Esophagus squamous epithelium (tissue), 5 donors: Measurements from ENCODE around the gene ABHD2. TPM values are rescaled to one million over a fixed set of nuclear protein-coding genes. Genes with fewer than 3 reads are reported as not detected.
A peak's percentile ranks its signal among the peaks of the same experiment; 100 is the strongest.
"Not testable (repeated sequence)": the region's sequence is repeated elsewhere in the genome, so short reads cannot be mapped to it uniquely, and the experiment has no call there.

Source experiments
- DNase-seq: peaks from one replicate; lab custom pipeline; 2025; lab: John Stamatoyannopoulos, UW
- H3K27ac ChIP-seq, 4 donors: fragments of 200-600 bp; sonication (generic); one replicate each; pipeline ENCODE4 v1.5.1; 2016 to 2019; ENCODE audit warnings: mild to moderate bottlenecking in 1 of 4
- H3K27me3 ChIP-seq, 4 donors: fragments of 200-600 bp; sonication (generic); 1 replicate in 3 of 4; 2 replicates in 1 of 4; pipeline versions ENCODE4 v1.5.1 to v1.6.0; 2017 to 2021; ENCODE audit warnings: antibody characterized with exemption in 1 of 4
- H3K36me3 ChIP-seq, 3 donors: fragments of 200-600 bp; sonication (generic); one replicate each; pipeline ENCODE4 v1.5.1; 2016 to 2019
- H3K4me1 ChIP-seq, 3 donors: fragments of 200-600 bp; sonication (generic); one replicate each; pipeline ENCODE4 v1.5.1; 2017 to 2019
- H3K4me3 ChIP-seq, 4 donors: fragments of 200-600 bp; sonication (generic); 1 replicate in 3 of 4; 2 replicates in 1 of 4; pipeline ENCODE4 v1.5.1; 2016 to 2019; ENCODE audit warnings: mild to moderate bottlenecking in 2 of 4, moderate library complexity in 1 of 4
- H3K9me3 ChIP-seq, 3 donors: fragments of 200-600 bp; sonication (generic); one replicate each; pipeline ENCODE4 v1.5.1; 2016 to 2019
- POLR2A ChIP-seq, 4 donors: fragments of 450-650 bp; IDR thresholded peaks; one replicate each; pipeline ENCODE4 v1.6.1; 2017; ENCODE audit warnings: antibody characterized with exemption in 4 of 4, mild to moderate bottlenecking in 4 of 4, moderate library complexity in 3 of 4
- WGBS, 2 donors: methylation state at CpG; one replicate each; pipeline ENCODE4 v1.1.5; 2018; 5-methylcytosine and 5-hydroxymethylcytosine counted together
- intact Hi-C: fragments of 100-400 bp; cut with DNase I; formaldehyde crosslinking; loops from one replicate; pipeline ENCODE4 v1.15.0; 2022
- total RNA-seq, 4 donors: library from RNA; depleted of rRNA; stranded (reverse); fragments of >200 nt; gene quantifications; one replicate each; pipeline ENCODE4 v1.1.0, GENCODE V29; 2016
- TF ChIP-seq, protein P1 (sequence below), 6 experiments: fragments of 450-650 bp in 4 of 6; fragments of 200-600 bp in 2 of 6; sonication (generic) in 2 of 6; IDR thresholded peaks; one replicate each; pipeline ENCODE4 v1.5.1; 2016 to 2019; ENCODE audit warnings: antibody characterized with exemption in 6 of 6, mild to moderate bottlenecking in 4 of 6, moderate library complexity in 4 of 6
- donor health status: DM: yes; HTN: yes; CAD: no.

The ABHD2 gene
- total RNA-seq, 4 donors from 2014 or later, result 31.0 to 49.3 (median 35.3) TPM

DNA sequence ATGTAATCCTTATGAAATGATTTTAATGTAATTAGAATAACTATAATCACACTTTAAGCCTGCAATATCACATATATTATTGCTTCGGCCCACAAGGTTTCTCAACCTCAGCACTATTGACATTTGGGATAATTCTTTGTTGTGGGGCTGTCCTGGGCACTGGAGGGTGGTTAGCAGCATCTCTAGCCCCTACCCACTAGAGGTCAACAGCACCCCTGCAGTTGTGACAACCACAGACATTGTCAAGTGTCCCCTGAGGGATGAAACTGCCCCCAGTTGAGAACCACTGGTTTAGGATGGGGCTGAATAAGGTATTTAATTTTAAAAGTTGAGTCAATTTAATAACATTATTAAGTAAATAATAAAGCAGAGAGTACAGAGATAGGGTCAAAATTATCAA, 6.4 kb upstream of the ABHD2 start:
- Histone ChIP-seq H3K27me3 (no peaks in the 10 kb centered on the region), H3K4me1 (no peaks in the 10 kb centered on the region), H3K36me3 (no peaks in the 10 kb centered on the region), H3K27ac (no peak overlapping the region), H3K9me3 (no peaks in the 10 kb centered on the region), H3K4me3 (no peak overlapping the region)
- DNase-seq, result no peak
- 90 to 95% methylated on average over 1 of the region's 1 CpG for WGBS, 2 donors
- TF ChIP-seq, protein P1, sequence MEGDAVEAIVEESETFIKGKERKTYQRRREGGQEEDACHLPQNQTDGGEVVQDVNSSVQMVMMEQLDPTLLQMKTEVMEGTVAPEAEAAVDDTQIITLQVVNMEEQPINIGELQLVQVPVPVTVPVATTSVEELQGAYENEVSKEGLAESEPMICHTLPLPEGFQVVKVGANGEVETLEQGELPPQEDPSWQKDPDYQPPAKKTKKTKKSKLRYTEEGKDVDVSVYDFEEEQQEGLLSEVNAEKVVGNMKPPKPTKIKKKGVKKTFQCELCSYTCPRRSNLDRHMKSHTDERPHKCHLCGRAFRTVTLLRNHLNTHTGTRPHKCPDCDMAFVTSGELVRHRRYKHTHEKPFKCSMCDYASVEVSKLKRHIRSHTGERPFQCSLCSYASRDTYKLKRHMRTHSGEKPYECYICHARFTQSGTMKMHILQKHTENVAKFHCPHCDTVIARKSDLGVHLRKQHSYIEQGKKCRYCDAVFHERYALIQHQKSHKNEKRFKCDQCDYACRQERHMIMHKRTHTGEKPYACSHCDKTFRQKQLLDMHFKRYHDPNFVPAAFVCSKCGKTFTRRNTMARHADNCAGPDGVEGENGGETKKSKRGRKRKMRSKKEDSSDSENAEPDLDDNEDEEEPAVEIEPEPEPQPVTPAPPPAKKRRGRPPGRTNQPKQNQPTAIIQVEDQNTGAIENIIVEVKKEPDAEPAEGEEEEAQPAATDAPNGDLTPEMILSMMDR (IDR thresholded peaks at IDR 0.05), result no peak
- TF ChIP-seq POLR2A (IDR thresholded peaks at IDR 0.05), result no peak
- intact Hi-C loops, result no loop called here

DNA sequence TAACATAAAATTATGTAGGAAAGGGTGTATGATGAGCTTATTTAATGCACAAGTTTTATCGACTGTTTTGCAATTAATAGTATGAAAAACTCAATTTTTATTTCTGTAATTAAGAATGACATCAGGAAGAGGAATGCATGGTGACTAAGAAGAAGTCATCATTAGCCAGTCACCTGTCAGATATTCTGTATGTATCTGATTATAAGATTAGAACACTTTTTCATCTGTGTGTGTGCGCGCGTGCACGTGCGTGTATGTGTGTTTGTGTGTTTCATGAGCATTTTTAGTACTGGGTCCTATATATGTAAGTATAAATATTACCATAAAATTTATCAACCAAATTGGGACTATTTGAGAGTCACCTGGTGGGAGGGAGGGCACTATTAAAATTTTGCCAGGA, 5.0 kb upstream of the ABHD2 start:
- no peak for DNase-seq

DNA sequence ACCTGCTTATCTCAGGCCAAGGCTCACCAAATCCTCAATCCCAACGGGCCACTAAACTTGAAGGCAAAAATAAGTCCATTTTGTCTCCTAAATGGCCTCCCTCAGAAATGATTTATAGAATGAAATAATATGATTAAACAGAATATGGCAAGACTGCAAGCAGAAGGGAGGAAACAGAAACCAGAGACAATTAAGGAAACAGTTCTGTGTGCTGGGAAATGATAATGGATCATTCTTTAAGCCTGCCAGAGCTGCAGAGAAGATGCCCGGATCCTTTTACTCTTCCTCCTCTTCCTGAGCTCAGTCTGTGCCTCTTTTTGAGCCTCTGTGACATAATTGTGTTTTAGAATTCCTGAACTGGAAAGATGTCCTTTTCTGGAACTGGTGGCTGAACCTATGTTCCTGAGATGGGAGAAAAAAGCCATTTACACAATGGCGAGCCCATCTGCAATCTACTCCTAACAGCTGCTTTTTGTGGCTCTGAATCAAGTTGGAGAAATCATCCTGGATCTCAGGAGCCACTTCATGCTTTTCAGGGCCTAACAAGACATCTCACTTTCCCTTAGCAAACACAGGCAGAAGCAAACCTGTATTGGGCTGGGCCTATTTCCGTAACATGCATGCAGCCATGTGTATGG, 2.8 kb upstream of the ABHD2 start:
- intact Hi-C loops, result no loop called here
- WGBS, 2 donors, result 63 to 78% methylated on average over 4 of the region's 4 CpGs
- Histone ChIP-seq H3K4me3 (no peak overlapping the region), H3K36me3 (no peaks in the 10 kb centered on the region), H3K27me3 (no peaks in the 10 kb centered on the region), H3K4me1 (peaks cover 14 to 26% (median 21%) of the 10 kb centered on the region in 3 donors), H3K27ac (peak overlapping the region in 3 of 4 donors; percentile 5 to 48 (median 33)), H3K9me3 (no peaks in the 10 kb centered on the region)
- DNase-seq, result no peak
- TF ChIP-seq, protein P1 (IDR thresholded peaks at IDR 0.05), result no peak
- no peak for TF ChIP-seq POLR2A (IDR thresholded peaks at IDR 0.05)

More for the DNA sequence above, 5.0 kb upstream of the ABHD2 start:
- WGBS, 2 donors, result 95 to 97% methylated on average over 6 of the region's 6 CpGs
- H3K36me3 ChIP-seq, result no peaks in the 10 kb centered on the region
- H3K4me1 ChIP-seq, result peaks cover 0 to 7% (median 6%) of the 10 kb centered on the region in 3 donors
- H3K4me3 ChIP-seq, result no peak overlapping the region
- H3K27ac ChIP-seq, result no peak overlapping the region
- H3K27me3 ChIP-seq, result no peaks in the 10 kb centered on the region
- intact Hi-C loops, result no loop called here
- H3K9me3 ChIP-seq, result no peaks in the 10 kb centered on the region
- TF ChIP-seq, protein P1 (IDR thresholded peaks at IDR 0.05), result no peak
- TF ChIP-seq POLR2A (IDR thresholded peaks at IDR 0.05), result no peak

DNA sequence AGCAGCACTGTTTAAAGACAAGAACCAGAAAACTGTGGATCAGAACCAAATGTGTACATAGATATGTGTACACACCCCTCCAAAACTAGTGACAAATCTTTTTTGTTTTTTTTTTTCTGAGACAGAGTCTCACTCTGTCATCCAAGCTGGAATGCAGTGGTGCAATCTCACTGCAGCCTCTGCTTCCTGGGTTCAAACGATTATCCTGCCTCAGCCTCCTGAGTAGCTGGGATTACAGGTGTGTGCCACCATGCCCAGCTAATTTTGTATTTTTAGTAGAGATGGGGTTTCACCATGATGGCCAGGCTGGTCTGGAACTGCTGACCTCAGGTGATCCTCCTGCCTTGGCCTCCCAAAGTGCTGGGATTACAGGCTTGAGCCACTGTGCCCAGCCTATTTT, 2.3 kb upstream of the ABHD2 start:
- intact Hi-C loops, H3K9me3 ChIP-seq, H3K4me3 ChIP-seq, DNase-seq, H3K36me3 ChIP-seq, H3K27me3 ChIP-seq: not testable (repeated sequence)
- H3K27ac ChIP-seq, result peak overlapping the region in 3 of 4 donors; percentile 5 to 48 (median 33)
- peaks cover 16 to 32% (median 26%) of the 10 kb centered on the region in 3 donors for H3K4me1 ChIP-seq
- 62 to 71% methylated on average over 1 of the region's 1 CpG for WGBS, 2 donors

DNA sequence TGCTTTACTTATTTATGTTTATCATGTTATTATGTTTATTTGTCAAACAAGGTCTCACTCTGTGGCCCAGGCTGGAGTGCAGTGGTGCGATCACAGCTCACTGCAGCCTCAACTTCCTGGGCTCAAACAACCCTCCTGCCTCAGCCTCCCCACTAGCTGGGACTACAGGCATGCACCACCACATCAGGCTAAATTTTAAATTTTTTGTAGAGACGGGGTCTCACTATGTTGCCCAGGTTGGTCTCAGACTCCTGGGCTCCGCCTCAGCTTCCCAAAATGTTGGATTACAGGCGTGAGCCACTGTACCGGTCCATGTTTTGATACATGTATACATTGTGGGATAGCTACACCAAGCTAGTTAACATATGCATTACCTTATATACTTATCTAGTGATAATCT, 1.9 kb upstream of the ABHD2 start:
- DNase-seq, H3K9me3 ChIP-seq, H3K27me3 ChIP-seq, intact Hi-C loops, H3K36me3 ChIP-seq, H3K4me3 ChIP-seq: not testable (repeated sequence)
- Histone ChIP-seq H3K27ac (peak overlapping the region in 2 of 4 donors; percentile 48 to 95), H3K4me1 (peaks cover 19 to 36% (median 31%) of the 10 kb centered on the region in 3 donors)
- WGBS, 2 donors, result 90 to 99% methylated on average over 5 of the region's 5 CpGs

DNA sequence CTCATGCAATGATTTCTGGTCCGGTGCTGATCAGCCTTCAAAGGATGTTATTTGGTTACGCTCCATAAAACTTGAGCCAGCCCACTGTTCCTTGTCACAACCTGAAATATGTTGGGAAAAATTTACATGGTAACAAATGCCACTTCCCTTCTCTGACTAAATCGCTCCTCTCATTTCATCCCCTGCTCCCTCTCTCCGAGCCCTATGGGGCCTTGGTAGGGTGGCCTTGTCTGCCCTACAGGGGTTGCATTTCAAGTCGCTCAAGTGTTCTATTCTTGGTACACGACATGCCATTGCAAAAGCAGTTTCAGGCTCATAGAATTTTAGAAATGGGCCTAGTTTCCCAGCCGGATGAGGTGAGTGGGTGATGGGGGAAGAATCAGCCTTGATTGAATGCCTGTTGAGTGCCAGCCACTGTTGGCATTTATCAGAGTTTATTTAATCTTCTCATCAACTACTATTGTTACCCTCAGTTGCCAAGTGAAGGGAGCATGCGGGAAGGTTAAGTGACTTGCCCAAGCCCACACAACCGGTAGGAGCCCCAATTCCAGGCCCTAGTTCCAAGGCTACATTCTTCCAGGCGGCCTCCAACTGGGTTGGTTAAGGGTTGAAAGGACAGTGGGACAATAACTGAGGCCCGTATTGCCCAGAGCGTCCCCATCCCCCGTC, 961 bp upstream of the ABHD2 start:
- no peak for TF ChIP-seq POLR2A (IDR thresholded peaks at IDR 0.05)
- TF ChIP-seq, protein P1 (IDR thresholded peaks at IDR 0.05), result no peak
- intact Hi-C loops, result no loop called here
- Histone ChIP-seq H3K27ac (peak overlapping the region; percentile 93 to 96 (median 95)), H3K4me1 (peaks cover 23 to 45% (median 40%) of the 10 kb centered on the region in 3 donors), H3K4me3 (peak overlapping the region; percentile 30 to 99 (median 92)), H3K9me3 (no peaks in the 10 kb centered on the region), H3K36me3 (no peaks in the 10 kb centered on the region), H3K27me3 (no peaks in the 10 kb centered on the region)
- no peak for DNase-seq
- 59 to 77% methylated on average over 8 to 12 of the region's 13 CpGs for WGBS, 2 donors
